ENCODE data around the gene CALR3.
A peak's percentile ranks its signal among the peaks of the same experiment; 100 is the strongest.

Gene CALR3

GRCh38 chr19:16520986-16521624 lies 25.1 kb upstream of the CALR3 start:
- H3K9me3 ChIP-seq (ENCODE audit: severe bottlenecking) = no peaks in the 10 kb centered on the region
- no peak for TF ChIP-seq CTCF (IDR thresholded peaks at IDR 0.05; ENCODE audit: low read depth, low read length)
- H3K27me3 ChIP-seq (ENCODE audit: insufficient read depth, low read depth, severe bottlenecking) = no peaks in the 10 kb centered on the region
- DNase-seq = no peak
- peaks cover 89% of the 10 kb centered on the region for H3K36me3 ChIP-seq
- no peak overlapping the region for H3K27ac ChIP-seq
- H3K4me3 ChIP-seq (ENCODE audit: low read depth, low read length) = no peak overlapping the region

- Histone ChIP-seq H3K36me3 (peaks cover 86% of the 10 kb centered on the region), H3K27me3 (ENCODE audit: insufficient read depth, low read depth, severe bottlenecking) (no peaks in the 10 kb centered on the region), H3K27ac (no peak overlapping the region), H3K9me3 (ENCODE audit: severe bottlenecking) (no peaks in the 10 kb centered on the region), H3K4me3 (ENCODE audit: low read depth, low read length) (no peak overlapping the region)
- TF ChIP-seq CTCF (IDR thresholded peaks at IDR 0.05; ENCODE audit: low read depth, low read length) = no peak
- no peak for DNase-seq
Measured at GRCh38 chr19:16520074-16520973, 24.4 kb upstream of the CALR3 start.

- Histone ChIP-seq H3K36me3 (peaks cover 81% of the 10 kb centered on the region), H3K27ac (no peak overlapping the region)
- no peak for DNase-seq
Measured at GRCh38 chr19:16519230-16519687, 23.3 kb upstream of the CALR3 start.

GRCh38 chr19:16518483-16519229 lies 22.7 kb upstream of the CALR3 start:
- H3K27me3 ChIP-seq (ENCODE audit: insufficient read depth, low read depth, severe bottlenecking) = no peaks in the 10 kb centered on the region
- H3K9me3 ChIP-seq (ENCODE audit: severe bottlenecking) = no peaks in the 10 kb centered on the region
- no peak overlapping the region for H3K4me3 ChIP-seq (ENCODE audit: low read depth, low read length)
- TF ChIP-seq CTCF (IDR thresholded peaks at IDR 0.05; ENCODE audit: low read depth, low read length) = peak; percentile 41
- peaks cover 77% of the 10 kb centered on the region for H3K36me3 ChIP-seq
- H3K27ac ChIP-seq = no peak overlapping the region
- DNase-seq = no peak

More at GRCh38 chr19:16519230-16519687, 23.3 kb upstream of the CALR3 start:
- no peak for TF ChIP-seq CTCF (IDR thresholded peaks at IDR 0.05; ENCODE audit: low read depth, low read length)
- Histone ChIP-seq H3K27me3 (ENCODE audit: insufficient read depth, low read depth, severe bottlenecking) (no peaks in the 10 kb centered on the region), H3K4me3 (ENCODE audit: low read depth, low read length) (no peak overlapping the region), H3K9me3 (ENCODE audit: severe bottlenecking) (no peaks in the 10 kb centered on the region)

- H3K27ac ChIP-seq = no peak overlapping the region
- H3K36me3 ChIP-seq = peaks cover 75% of the 10 kb centered on the region
- no peak overlapping the region for H3K4me3 ChIP-seq (ENCODE audit: low read depth, low read length)
- no peak for DNase-seq
- no peak for TF ChIP-seq CTCF (IDR thresholded peaks at IDR 0.05; ENCODE audit: low read depth, low read length)
- no peaks in the 10 kb centered on the region for H3K9me3 ChIP-seq (ENCODE audit: severe bottlenecking)
- no peaks in the 10 kb centered on the region for H3K27me3 ChIP-seq (ENCODE audit: insufficient read depth, low read depth, severe bottlenecking)
Measured at GRCh38 chr19:16518061-16518460, 22.1 kb upstream of the CALR3 start.
